Epidermal melanocyte (primary cell): ENCODE data around the gene CRYGN.
A peak's percentile ranks its signal among the peaks of the same experiment; 100 is the strongest.

Source experiments
- DNase-seq: peaks from one replicate; pipeline ENCODE4 v3.0.0; 2011; ENCODE audit warnings: low spot score; ENCODE audit not compliant: insufficient read length

CRYGN gene

GRCh38 chr7:151438864-151439601, 908 bp downstream of the CRYGN start:
- DNase-seq = no peak

- DNase-seq = no peak
Measured at GRCh38 chr7:151437866-151438516, 1.9 kb downstream of the CRYGN start.

- DNase-seq = no peak
Measured at GRCh38 chr7:151437159-151437553, 2.8 kb downstream of the CRYGN start.

GRCh38 chr7:151436446-151437158, 3.3 kb downstream of the CRYGN start:
- no peak for DNase-seq

DNA sequence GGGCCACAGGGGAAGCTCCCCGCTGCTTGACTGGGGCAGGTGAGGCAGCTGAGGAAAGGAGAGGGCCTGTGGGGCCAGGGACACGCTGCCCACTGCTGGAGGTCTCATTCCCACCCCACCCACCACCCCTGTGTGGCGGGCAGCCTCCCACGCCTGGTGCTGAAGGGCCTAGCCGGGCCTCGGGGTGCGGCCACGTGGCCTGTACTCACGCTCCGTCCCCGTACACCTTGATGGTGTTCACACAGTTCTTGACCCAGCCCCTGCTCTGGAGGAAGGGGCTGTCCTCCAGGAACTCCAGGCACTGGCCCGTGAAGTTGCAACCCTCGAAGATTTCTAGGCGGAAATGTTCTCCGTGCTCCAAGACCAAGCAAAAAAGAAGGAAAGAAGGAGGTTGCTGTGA, 4.0 kb downstream of the CRYGN start:
- no peak for DNase-seq

- no peak for DNase-seq
Measured at GRCh38 chr7:151435103-151435916, 4.6 kb downstream of the CRYGN start.

DNA sequence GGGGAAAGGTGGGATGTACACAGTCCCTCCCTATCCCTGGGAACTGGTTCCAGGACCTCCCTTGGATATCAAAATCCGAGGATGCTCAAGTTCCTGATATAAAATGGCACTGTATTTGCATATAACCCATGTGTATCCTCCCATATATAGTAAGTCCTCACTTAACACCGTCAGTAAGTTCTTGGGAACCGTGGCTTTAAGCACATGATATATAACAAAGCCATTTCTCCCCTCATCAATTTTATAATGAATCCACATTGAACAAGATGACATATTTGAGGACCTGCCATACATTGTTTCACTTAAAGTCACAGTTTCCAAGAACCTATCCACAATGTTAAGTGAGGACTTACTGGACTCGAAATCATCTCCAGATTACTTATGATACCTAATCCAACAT, 5.4 kb downstream of the CRYGN start:
- DNase-seq = no peak

DNA sequence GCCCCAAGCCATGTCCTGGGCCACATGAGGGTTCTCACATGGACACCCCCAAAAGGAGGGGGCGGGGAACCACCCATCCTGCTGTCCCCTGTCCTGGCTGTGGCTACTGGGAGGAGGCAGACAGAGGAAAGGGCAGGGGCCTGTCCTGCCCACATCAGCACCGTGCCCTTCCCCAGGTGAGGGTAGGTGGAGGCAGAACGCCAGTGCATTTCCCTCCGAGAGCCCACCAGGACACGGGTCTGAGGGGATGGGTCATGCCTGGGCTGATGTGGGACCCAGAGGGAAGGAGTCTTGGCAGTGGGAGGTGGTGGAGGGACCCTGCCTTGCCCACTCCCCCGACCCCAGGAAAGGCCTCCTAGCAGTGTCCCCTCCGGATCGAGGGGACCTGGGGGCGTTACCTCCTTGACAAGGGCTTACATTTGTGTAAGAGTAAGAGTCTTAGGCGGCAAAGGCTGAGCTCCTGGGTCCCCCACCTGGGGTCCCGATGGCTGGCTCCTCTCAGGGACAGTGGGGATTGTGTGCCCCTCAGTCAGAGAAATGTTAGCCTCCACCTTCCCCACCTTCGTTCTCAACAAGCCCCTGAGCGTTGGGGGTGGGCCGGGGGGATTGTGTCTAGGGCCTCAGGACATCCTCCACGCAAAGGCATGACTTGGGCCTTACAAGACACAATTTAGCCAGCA, 6.1 kb downstream of the CRYGN start:
- no peak for DNase-seq

DNA sequence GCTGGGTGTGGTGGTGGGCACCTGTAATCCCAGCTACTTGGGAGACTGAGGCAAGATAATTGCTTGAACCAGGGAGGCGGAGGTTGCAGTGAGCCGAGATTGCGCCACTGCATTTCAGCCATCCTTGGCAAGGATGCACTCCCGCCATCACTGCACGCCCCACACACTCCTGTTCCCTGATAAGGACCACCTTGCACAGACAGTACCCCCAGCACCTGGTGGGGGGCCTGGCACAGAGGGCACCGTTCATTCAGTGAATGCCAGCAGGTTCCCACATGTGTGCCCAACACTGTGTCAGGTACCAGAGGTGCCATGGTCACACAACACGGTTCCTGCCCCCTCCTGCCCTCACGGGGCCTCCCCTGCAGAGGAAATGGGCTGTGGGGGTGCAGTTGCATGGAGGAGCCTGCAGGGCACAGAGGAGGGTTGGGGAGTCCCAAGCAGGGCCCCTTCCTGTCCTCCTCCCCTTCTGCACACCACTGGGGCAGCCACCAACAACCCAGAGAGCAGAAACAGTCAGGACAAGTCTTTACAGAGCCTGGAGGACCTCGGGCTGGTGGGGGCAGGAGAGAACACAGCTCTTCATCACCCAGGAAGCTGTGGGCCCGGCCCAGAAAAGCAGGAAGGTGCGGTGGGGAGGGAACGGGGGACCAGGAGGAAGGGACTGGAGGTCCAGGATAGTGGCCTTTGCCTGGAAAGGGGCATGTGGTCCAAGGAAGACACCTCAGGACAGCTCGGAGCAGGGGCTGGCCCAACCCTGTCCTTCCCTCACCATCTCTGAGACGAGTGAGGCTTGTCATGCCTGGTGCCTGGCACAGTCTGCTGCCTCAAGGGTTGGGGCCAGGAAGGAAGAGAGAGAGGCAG, 7.1 kb downstream of the CRYGN start:
- no peak for DNase-seq

DNA sequence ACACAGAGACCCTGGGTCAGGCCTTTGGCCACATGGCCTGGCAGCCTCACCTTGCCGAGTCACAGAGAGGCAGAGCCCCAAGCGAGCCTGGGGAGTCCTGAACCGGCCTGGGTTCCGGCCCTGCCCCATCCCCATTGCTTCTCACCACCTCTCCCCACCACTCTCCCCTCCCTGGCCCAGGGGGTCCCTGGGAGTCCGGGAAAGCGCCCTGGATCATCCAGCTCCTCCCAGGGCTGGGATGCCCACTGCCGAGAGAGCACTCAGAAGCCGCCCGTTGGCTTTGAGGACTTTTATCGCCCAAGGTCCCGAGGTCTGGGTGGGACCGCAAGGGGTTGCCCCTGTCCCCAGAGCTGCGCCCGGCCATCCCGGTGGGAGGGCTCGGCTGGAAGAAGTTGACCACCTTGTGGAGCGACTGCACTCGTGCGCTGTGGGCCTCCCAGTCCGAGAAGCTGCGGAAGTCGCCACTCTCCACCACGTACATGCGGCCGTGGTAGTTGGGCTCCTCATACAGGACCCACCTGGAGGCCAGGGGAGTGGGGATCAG, 8.1 kb downstream of the CRYGN start:
- DNase-seq = no peak

GRCh38 chr7:151431281-151431767, 8.6 kb downstream of the CRYGN start:
- no peak for DNase-seq

DNA sequence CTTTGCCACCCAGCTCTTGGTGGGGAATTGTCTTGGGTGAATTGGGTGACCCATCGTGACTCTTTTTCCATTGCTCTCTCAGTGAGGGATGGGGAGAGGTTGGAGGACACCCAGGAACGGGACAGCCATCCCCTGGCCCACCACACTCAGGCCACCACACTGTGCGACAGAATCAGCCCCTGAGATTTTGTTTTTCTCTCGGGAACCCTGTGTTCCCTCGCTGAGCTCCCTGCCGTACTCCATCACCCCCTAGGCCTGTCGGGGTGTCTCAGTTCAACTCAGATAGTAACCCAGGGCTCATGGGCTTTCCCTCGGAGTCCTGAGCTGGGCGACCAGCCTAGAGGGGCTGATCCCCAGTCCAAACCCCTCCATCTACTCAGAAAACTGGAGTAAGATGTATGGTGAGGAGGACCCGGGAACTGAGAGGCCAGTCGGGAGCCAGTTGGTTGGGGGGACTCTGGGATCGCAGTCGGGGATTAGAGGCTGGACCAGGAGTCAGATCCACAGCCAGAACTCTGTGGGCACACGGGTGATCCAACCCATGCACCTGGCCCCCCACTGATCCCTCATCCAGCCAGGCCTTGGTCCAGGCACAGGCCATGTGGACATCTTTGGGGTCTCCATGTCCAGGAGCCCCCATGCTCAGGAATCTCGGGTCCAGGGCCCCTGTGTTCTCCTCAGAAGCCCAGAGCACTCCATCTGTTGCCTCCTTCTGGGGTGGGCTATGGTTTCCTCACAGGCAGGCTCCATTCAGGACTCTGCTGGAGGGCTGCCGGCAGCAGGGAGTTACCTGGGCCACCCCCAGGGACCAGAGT, 9.3 kb downstream of the CRYGN start:
- no peak for DNase-seq

GRCh38 chr7:151429560-151430331, 10.2 kb downstream of the CRYGN start:
- peak; percentile 12 for DNase-seq

GRCh38 chr7:151429237-151429559, 10.7 kb downstream of the CRYGN start:
- DNase-seq = no peak

DNA sequence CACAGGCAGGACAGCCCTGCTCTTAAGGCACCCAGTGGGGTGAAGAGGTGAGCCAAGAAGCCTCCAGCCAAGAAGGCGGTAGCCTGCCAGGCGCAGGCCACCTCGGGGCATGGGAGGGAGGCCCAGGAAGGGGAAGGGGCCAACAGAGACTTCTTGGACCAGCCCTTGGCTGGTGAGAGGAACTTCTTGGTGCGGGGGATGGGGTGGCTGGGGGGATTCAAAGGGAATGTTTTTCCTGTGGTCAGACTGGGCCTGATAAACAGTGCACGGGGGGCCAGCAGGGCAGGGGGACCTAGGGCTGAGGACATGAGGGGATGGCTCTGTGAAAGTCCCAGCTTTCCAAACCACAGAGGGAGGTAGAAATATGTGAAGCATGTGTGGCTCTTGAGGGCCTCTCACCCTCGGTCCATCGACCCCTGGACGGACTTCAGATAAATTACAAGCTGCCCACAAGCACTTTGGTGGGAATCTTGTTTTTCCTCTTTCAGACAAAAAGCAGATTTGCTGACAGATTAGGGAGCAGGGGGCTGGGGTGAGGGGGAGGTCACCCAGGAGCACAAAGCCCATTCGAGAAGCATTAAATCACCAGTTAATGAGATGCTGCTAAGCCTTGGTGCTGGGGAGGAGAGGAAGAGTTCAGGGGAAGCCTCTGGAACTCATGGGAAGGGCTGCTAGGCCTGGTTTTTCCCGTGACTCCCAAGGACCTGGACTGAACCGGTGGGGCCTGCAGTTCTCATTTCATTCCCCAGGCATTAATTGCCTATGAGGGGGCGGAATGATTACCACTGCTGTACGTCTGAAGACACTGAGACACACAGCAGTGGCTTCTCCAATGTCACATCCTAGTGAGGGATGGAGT, 11.3 kb downstream of the CRYGN start:
- DNase-seq = no peak

DNA sequence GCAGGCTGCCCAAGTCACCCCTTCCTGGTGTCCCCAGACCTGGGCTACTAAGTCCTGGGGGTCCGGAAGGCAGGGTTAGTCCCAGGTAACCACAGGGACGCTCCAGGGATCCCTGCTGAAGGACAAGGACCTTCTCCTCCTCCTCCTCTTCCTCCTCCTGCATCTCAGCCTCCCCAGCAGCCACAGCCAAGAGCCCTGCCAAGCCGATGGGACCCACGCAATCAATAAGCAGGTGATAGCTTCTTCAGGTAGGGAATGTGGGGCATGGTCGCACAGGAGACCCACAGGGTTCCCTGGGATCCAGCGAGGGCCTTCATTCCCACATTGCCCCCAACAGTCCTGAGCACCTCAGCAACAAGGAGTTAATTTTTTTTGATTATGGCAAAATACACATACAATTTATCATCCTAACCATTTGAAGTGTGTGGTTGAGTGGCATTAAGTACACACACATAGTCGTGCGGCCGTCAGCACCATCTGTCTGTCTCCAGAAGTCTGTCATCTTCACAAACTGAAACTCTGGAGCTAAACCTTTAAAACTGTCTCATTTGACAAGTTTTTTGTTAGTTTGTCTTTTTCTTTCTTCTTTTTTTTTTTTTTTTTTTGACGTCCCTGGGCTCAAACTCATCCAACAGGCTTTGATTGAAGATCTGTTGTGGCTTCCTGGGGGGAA, 12.1 kb downstream of the CRYGN start:
- no peak for DNase-seq
